SKM-1 (cell line): ENCODE measurements around the gene SP100.

Experiments
- DNase-seq: peaks from one replicate; lab custom pipeline; 2025; ENCODE audit not compliant: unreplicated experiment; lab: John Stamatoyannopoulos, UW

SP100 gene

GRCh38 chr2:230537531-230537976, 121.6 kb downstream of the SP100 start:
- no peak for DNase-seq

- no peak for DNase-seq
These were observed 124.3 kb downstream of the SP100 start for GRCh38 chr2:230540332-230540731.

GRCh38 chr2:230541934-230542380, 126.0 kb downstream of the SP100 start:
- no peak for DNase-seq

- no peak for DNase-seq
These were observed 126.8 kb downstream of the SP100 start for GRCh38 chr2:230542751-230543150.

- no peak for DNase-seq
These were observed 136.2 kb downstream of the SP100 start for GRCh38 chr2:230552181-230552580.

GRCh38 chr2:230557065-230557464, 141.1 kb downstream of the SP100 start:
- DNase-seq, result no peak

DNA sequence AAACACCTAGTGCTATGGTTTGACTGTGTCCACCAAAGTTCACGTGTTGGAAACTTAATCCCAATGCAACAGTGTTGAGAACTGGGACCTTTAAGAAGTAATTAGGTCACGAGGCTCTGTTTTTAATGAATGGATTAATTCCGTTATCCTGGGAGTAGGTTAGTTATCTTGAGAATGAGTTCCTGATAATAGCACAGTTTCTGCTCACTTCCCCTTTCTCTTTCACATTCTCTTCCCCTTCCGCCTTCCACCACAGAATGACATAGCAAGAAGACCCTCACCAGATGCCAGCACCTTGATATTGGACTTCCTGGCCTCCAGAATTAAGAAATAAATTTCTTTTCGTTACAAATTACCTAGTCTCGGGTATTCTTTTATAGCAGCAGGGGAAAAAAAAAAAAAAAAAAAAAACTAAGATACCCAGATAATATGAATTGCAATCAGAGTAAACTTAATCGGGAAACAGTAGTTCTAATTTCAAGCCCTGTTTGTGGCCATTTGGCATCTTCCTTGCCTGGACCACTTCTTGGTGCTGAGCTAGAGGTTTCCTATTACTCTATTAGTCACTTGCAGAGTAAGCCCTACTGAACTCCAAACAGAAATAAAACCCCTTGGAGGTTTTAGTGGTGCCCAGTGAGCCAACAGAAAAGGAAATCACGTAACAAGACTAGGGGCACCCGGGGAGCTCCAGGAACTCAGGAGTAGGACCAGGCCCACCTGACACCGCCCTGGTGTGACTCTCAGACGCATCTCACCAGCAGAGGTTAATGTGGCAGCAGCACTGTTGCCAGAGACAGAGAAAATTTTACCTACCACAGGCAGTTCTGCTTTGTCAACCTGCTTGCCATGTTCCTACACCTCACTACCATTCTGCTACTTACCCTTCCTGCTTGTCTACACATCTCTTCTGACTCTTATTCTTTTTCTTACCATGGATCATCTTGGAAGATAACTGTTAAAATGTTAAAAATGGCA, 149.1 kb downstream of the SP100 start:
- DNase-seq, result peak; percentile 41

DNA sequence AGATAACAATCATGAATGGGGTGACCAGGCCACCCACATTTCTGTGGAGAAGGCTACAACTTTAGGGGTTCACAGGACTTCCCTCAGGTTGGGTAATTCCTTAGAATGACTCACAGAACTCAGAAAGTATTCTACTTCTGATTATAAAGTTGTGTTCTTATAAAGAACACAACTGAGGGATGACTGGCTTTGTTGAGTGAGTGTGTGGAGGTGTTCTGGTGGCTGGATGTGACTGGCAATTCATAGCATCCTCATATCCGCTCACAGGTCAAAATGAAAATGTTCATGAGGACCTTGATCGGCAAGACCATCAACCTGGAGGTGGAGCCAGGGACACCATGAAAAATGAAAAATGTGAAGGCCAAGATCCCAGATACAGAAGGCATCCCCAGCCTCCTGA, 153.3 kb downstream of the SP100 start:
- no peak for DNase-seq

DNA sequence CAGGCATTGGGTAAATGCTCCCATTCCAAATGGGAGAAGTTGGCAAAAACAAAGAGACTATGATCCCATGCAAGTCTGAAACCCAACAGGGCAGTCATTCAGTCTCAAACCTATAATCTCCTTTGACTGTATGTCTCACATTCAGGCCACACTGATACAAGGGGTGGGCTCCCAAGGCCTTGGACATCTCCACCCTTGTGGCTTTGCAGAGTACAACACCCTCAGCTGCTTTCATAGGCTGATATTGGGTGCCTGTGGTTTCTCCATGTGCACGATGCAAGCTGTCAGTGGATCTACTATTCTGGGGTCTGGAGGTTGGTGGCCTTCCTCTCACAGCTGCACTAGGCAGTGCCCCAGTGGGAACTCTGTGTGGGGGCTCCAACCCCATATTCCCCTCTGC, 155.0 kb downstream of the SP100 start:
- no peak for DNase-seq

- DNase-seq, result no peak
These were observed 159.8 kb downstream of the SP100 start for GRCh38 chr2:230575642-230576324.

GRCh38 chr2:230577114-230577513, 161.1 kb downstream of the SP100 start:
- no peak for DNase-seq

GRCh38 chr2:230578106-230578505, 162.1 kb downstream of the SP100 start:
- no peak for DNase-seq

DNA sequence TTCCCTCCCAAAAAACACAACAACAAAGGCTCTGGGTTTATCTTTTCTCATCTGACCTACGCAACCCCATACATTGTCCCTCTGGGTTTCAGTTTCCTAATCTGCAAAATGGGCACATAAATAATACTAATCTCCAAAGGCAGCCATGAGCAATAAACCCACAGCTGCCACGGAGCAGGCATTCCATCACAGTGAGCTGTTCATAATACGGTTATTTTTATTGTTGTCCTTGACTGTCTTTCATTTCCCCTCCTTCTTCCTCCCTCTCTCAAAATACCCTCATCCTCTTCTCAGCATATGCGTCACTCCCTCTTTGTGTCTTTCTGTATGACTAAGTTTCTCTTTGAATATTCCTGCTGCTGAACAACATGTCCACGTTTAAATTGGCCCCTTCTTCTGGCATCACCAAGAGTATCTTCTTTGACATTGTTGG, 166.9 kb downstream of the SP100 start:
- no peak for DNase-seq

DNA sequence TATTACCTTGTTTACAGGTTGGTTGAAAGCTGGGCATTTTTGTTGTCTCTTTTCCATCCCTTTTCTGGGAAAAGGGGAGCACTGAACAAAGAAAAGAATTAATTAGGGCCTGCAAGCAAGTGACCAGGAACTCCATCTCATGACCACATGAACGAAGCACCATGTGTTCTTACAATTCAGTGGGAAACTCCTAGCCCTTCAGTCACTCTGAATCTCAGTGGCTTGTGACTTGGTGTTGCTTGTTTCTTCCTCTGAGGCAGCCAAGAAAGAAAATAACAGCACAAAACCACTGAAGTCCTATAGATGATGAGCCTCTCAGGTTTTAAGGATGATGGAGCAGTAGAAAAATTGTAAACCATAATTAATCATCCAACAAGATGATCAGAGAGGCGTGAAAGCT, 167.6 kb downstream of the SP100 start:
- no peak for DNase-seq

DNA sequence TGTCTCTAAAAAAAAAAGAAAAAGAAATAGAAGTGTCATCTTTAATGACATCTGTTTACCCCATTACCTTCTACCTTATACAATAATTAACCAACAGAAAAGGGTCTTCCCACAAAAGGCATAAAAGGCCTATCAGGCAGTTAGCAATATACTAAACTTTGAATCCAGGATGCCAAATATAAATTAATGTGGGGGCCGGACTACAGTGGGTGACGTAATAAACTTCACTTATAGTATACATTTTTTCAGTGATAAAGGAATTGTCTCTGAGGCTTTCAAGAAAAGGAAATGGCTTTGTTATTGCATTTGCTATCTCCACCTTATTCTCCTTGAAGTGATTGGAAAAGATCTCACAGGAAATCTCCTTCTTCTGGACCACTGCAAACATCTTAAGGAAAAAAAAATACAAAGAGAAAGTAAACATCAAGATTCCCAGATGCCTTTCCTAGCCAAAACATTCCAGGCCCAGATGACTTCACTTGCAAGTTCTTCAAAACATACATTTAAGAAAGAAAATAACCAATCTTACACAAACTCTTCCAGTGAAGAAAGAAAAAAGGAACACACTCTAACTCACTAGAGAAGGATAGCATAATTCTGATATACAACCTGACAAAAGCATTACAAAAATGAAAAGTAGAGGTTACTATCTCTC, 170.5 kb downstream of the SP100 start:
- DNase-seq, result no peak

GRCh38 chr2:230589025-230589424, 173.0 kb downstream of the SP100 start:
- no peak for DNase-seq

GRCh38 chr2:230589497-230590015, 173.6 kb downstream of the SP100 start:
- no peak for DNase-seq

DNA sequence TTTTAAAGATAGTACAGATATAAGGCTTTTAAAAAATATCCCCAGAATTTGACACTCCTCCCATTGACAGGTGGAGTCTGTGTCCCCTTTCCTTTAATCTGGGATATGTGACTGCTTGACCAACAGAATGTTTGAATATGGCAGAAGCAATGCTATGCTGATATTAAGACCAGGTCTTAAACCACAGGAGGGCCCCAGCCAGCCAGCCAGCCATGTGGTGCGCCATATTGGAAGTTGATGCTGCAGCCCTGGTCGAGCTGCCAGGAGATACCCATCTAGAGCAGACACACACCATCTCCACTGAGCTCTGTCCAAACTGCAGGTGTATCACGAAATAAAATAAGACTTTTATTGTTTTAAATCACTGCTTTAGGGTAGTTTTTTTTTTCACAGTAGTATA, 174.3 kb downstream of the SP100 start:
- DNase-seq, result no peak

GRCh38 chr2:230591850-230592249, 175.8 kb downstream of the SP100 start:
- no peak for DNase-seq

DNA sequence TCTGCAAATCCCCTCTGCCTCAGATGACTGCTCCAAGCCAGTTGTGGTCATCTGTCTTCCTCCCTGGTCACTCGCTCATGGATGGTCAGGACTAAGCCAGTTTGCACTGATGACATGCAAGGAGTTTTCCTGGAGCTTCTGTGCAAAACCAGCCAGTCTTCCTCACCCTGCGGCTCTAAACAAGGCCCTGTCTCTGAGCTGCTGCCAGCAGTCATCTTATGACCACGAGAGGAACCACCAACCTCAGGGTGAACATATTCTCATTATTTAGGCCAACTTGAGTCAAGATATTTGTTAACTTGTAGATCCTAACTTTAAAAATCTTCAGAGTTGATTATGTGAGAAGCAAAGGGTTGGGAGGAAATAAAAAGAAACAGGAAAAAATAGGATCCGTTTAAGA, 176.8 kb downstream of the SP100 start:
- DNase-seq, result no peak
